T-helper 2 cell treated with Interferon-gamma antibody and Interleukin-4, amounts not matched to agents 5 μg/mL and 100 μg/mL, for 36 hours (primary cell): ENCODE data around the gene FGF2.
A peak's percentile ranks its signal among the peaks of the same experiment; 100 is the strongest.
"Not testable (repeated sequence)": the region's sequence is repeated elsewhere in the genome, so short reads cannot be mapped to it uniquely, and the experiment has no call there.

Experiments
- DNase-seq: peaks from one replicate; pipeline ENCODE4 v3.0.0; 2021; ENCODE audit warnings: low spot score
- H3K27ac Mint-ChIP-seq: one replicate; pipeline ENCODE4 v1.8.0; 2021; ENCODE audit warnings: mild to moderate bottlenecking, mixed read lengths
- H3K27me3 Mint-ChIP-seq: one replicate; pipeline ENCODE4 v1.8.0; 2021; ENCODE audit warnings: low read depth, mixed read lengths
- H3K36me3 Mint-ChIP-seq: one replicate; pipeline ENCODE4 v1.8.0; 2021; ENCODE audit warnings: low read depth, mixed read lengths
- H3K4me1 Mint-ChIP-seq: one replicate; pipeline ENCODE4 v1.8.0; 2021; ENCODE audit warnings: low read depth, mixed read lengths
- H3K4me3 Mint-ChIP-seq: one replicate; pipeline ENCODE4 v1.8.0; 2022; ENCODE audit warnings: mild to moderate bottlenecking, moderate library complexity, mixed read lengths
- H3K9me3 Mint-ChIP-seq: one replicate; pipeline ENCODE4 v1.8.0; 2021; ENCODE audit warnings: mixed read lengths

FGF2 gene

GRCh38 chr4:122844391-122844790 is 17.8 kb downstream of the FGF2 start:
- H3K4me1 Mint-ChIP-seq = peaks cover 12% of the 10 kb centered on the region
- not testable (repeated sequence) for H3K9me3 Mint-ChIP-seq, H3K27ac Mint-ChIP-seq, DNase-seq, H3K27me3 Mint-ChIP-seq, H3K36me3 Mint-ChIP-seq, H3K4me3 Mint-ChIP-seq

GRCh38 chr4:122845066-122845465 is 18.4 kb downstream of the FGF2 start:
- no peaks in the 10 kb centered on the region for H3K36me3 Mint-ChIP-seq
- peaks cover 12% of the 10 kb centered on the region for H3K4me1 Mint-ChIP-seq
- no peak for DNase-seq
- peaks cover 4% of the 10 kb centered on the region for H3K27me3 Mint-ChIP-seq
- H3K9me3 Mint-ChIP-seq = no peaks in the 10 kb centered on the region
- no peak overlapping the region for H3K27ac Mint-ChIP-seq
- H3K4me3 Mint-ChIP-seq = no peak overlapping the region

- Mint-ChIP-seq H3K4me1 (peaks cover 12% of the 10 kb centered on the region), H3K9me3 (no peaks in the 10 kb centered on the region), H3K27me3 (peaks cover 4% of the 10 kb centered on the region), H3K4me3 (peak overlapping the region; percentile 6), H3K27ac (peak overlapping the region; percentile 31), H3K36me3 (no peaks in the 10 kb centered on the region)
- no peak for DNase-seq
Measured at GRCh38 chr4:122845760-122846159, 19.1 kb downstream of the FGF2 start.

- no peak overlapping the region for H3K27ac Mint-ChIP-seq
- peaks cover 12% of the 10 kb centered on the region for H3K4me1 Mint-ChIP-seq
- no peak overlapping the region for H3K4me3 Mint-ChIP-seq
- peaks cover 15% of the 10 kb centered on the region for H3K27me3 Mint-ChIP-seq
- no peaks in the 10 kb centered on the region for H3K9me3 Mint-ChIP-seq
- DNase-seq = no peak
- H3K36me3 Mint-ChIP-seq = no peaks in the 10 kb centered on the region
Measured at GRCh38 chr4:122847931-122848330, 21.3 kb downstream of the FGF2 start.

- H3K27ac Mint-ChIP-seq, DNase-seq, H3K36me3 Mint-ChIP-seq, H3K9me3 Mint-ChIP-seq, H3K4me3 Mint-ChIP-seq: not testable (repeated sequence)
- Mint-ChIP-seq H3K27me3 (peaks cover 23% of the 10 kb centered on the region), H3K4me1 (peaks cover 12% of the 10 kb centered on the region)
Measured at GRCh38 chr4:122849789-122850188, 23.2 kb downstream of the FGF2 start.

GRCh38 chr4:122851568-122851967 is 24.9 kb downstream of the FGF2 start:
- no peak for DNase-seq
- H3K27me3 Mint-ChIP-seq = peaks cover 24% of the 10 kb centered on the region
- H3K27ac Mint-ChIP-seq = no peak overlapping the region
- H3K36me3 Mint-ChIP-seq = no peaks in the 10 kb centered on the region
- peaks cover 2% of the 10 kb centered on the region for H3K4me1 Mint-ChIP-seq
- H3K9me3 Mint-ChIP-seq = no peaks in the 10 kb centered on the region
- H3K4me3 Mint-ChIP-seq = no peak overlapping the region

GRCh38 chr4:122854447-122855352 is 28.1 kb downstream of the FGF2 start:
- H3K9me3 Mint-ChIP-seq = no peaks in the 10 kb centered on the region
- DNase-seq = no peak
- no peaks in the 10 kb centered on the region for H3K4me1 Mint-ChIP-seq
- H3K36me3 Mint-ChIP-seq = no peaks in the 10 kb centered on the region
- no peak overlapping the region for H3K27ac Mint-ChIP-seq
- H3K4me3 Mint-ChIP-seq = no peak overlapping the region
- peaks cover 33% of the 10 kb centered on the region for H3K27me3 Mint-ChIP-seq

GRCh38 chr4:122855353-122855890 is 28.8 kb downstream of the FGF2 start:
- H3K36me3 Mint-ChIP-seq = no peaks in the 10 kb centered on the region
- peaks cover 33% of the 10 kb centered on the region for H3K27me3 Mint-ChIP-seq
- H3K9me3 Mint-ChIP-seq = no peaks in the 10 kb centered on the region
- H3K27ac Mint-ChIP-seq = no peak overlapping the region
- no peaks in the 10 kb centered on the region for H3K4me1 Mint-ChIP-seq
- no peak for DNase-seq
- H3K4me3 Mint-ChIP-seq = no peak overlapping the region

GRCh38 chr4:122857160-122857559 is 30.5 kb downstream of the FGF2 start:
- no peaks in the 10 kb centered on the region for H3K36me3 Mint-ChIP-seq
- H3K27ac Mint-ChIP-seq = no peak overlapping the region
- H3K9me3 Mint-ChIP-seq = no peaks in the 10 kb centered on the region

GRCh38 chr4:122858705-122859104 is 32.1 kb downstream of the FGF2 start:
- no peaks in the 10 kb centered on the region for H3K4me1 Mint-ChIP-seq
- no peaks in the 10 kb centered on the region for H3K36me3 Mint-ChIP-seq
- DNase-seq = no peak
- H3K27ac Mint-ChIP-seq = no peak overlapping the region
- H3K9me3 Mint-ChIP-seq = no peaks in the 10 kb centered on the region
- H3K27me3 Mint-ChIP-seq = peaks cover 39% of the 10 kb centered on the region
- H3K4me3 Mint-ChIP-seq = no peak overlapping the region

More at GRCh38 chr4:122857160-122857559, 30.5 kb downstream of the FGF2 start:
- DNase-seq = no peak
- H3K4me1 Mint-ChIP-seq = no peaks in the 10 kb centered on the region
- H3K4me3 Mint-ChIP-seq = no peak overlapping the region
- peaks cover 43% of the 10 kb centered on the region for H3K27me3 Mint-ChIP-seq

GRCh38 chr4:122861172-122861943 is 34.7 kb downstream of the FGF2 start:
- H3K4me1 Mint-ChIP-seq = no peaks in the 10 kb centered on the region
- no peaks in the 10 kb centered on the region for H3K9me3 Mint-ChIP-seq
- no peak for DNase-seq
- H3K36me3 Mint-ChIP-seq = no peaks in the 10 kb centered on the region
- H3K4me3 Mint-ChIP-seq = no peak overlapping the region
- H3K27ac Mint-ChIP-seq = no peak overlapping the region
- peaks cover 37% of the 10 kb centered on the region for H3K27me3 Mint-ChIP-seq

- no peak overlapping the region for H3K4me3 Mint-ChIP-seq
- H3K27ac Mint-ChIP-seq = no peak overlapping the region
- peaks cover 28% of the 10 kb centered on the region for H3K27me3 Mint-ChIP-seq
- H3K9me3 Mint-ChIP-seq = no peaks in the 10 kb centered on the region
- peaks cover 2% of the 10 kb centered on the region for H3K4me1 Mint-ChIP-seq
- DNase-seq = no peak
- no peaks in the 10 kb centered on the region for H3K36me3 Mint-ChIP-seq
Measured at GRCh38 chr4:122863639-122864038, 37.0 kb downstream of the FGF2 start.

GRCh38 chr4:122865425-122865824 is 38.8 kb downstream of the FGF2 start:
- no peak overlapping the region for H3K27ac Mint-ChIP-seq
- DNase-seq = no peak
- H3K36me3 Mint-ChIP-seq = no peaks in the 10 kb centered on the region
- H3K27me3 Mint-ChIP-seq = peaks cover 32% of the 10 kb centered on the region
- H3K4me3 Mint-ChIP-seq = no peak overlapping the region
- no peaks in the 10 kb centered on the region for H3K9me3 Mint-ChIP-seq
- peaks cover 4% of the 10 kb centered on the region for H3K4me1 Mint-ChIP-seq

- H3K9me3 Mint-ChIP-seq, H3K4me3 Mint-ChIP-seq, H3K36me3 Mint-ChIP-seq, H3K4me1 Mint-ChIP-seq, H3K27ac Mint-ChIP-seq, DNase-seq: not testable (repeated sequence)
- peaks cover 32% of the 10 kb centered on the region for H3K27me3 Mint-ChIP-seq
Measured at GRCh38 chr4:122868235-122868634, 41.6 kb downstream of the FGF2 start.
